B cell (primary cell): ENCODE measurements around the gene PLTP.

Experiments used
- CTCF ChIP-seq: fragments of 200-600 bp; IDR thresholded peaks from one replicate; pipeline ENCODE4 v1.8.0; 2022; ENCODE audit warnings: antibody characterized with exemption, mild to moderate bottlenecking
- EZH2 ChIP-seq: IDR thresholded peaks from 2 replicates; pipeline ENCODE4 v1.6.1; 2012; ENCODE audit warnings: borderline replicate concordance, low read depth, mild to moderate bottlenecking, moderate library complexity, low read length; ENCODE audit not compliant: insufficient read depth, poor library complexity, severe bottlenecking

GRCh38 chr20:45950330-45950646, 38.3 kb upstream of the PLTP start:
- TF ChIP-seq CTCF, result no peak
- no peak for TF ChIP-seq EZH2
